Right atrium auricular region (tissue), 2 donors: ENCODE measurements around the gene COMMD6. TPM values are rescaled to one million over a fixed set of nuclear protein-coding genes. Genes with fewer than 3 reads are reported as not detected.

Experiments used
- DNase-seq: peaks from one replicate; pipeline ENCODE4 v3.0.0-alpha.2; 2019; ENCODE audit warnings: low spot score
- H3K27ac ChIP-seq, 2 donors: fragments of 200-600 bp; sonication (generic); 1 replicate in 1 of 2; 2 replicates in 1 of 2; pipeline ENCODE4 v1.5.1; 2016 to 2019
- H3K27me3 ChIP-seq, 2 donors: fragments of 200-600 bp; sonication (generic); one replicate each; pipeline versions ENCODE4 v1.5.1 to v1.6.0; 2017 to 2019
- H3K36me3 ChIP-seq: fragments of 200-600 bp; sonication (generic); one replicate; pipeline ENCODE4 v1.5.1; 2016
- H3K4me1 ChIP-seq, 2 donors: fragments of 200-600 bp; sonication (generic); one replicate each; pipeline versions ENCODE4 v1.5.1 to v1.6.0; 2017 to 2019
- H3K4me3 ChIP-seq, 2 donors: fragments of 200-600 bp; sonication (generic); 1 replicate in 1 of 2; 2 replicates in 1 of 2; pipeline ENCODE4 v1.5.1; 2017 to 2019; ENCODE audit warnings: mild to moderate bottlenecking in 1 of 2, moderate library complexity in 1 of 2
- H3K9me3 ChIP-seq, 2 donors: fragments of 200-600 bp; sonication (generic); one replicate each; pipeline ENCODE4 v1.5.1; 2019
- total RNA-seq, 2 donors: library from RNA; depleted of rRNA; stranded (reverse); fragments of >200 nt; gene quantifications; one replicate each; pipeline ENCODE4 v1.1.0, GENCODE V29; 2016
- TF ChIP-seq, protein P1 (sequence below), 2 donors: fragments of 200-600 bp; sonication (generic); IDR thresholded peaks; one replicate each; pipeline ENCODE4 v1.5.1; 2019; ENCODE audit warnings: antibody characterized with exemption in 2 of 2

Gene COMMD6
- total RNA-seq, 2 donors from 2014 or later, result 48.1 to 89.4 TPM

- Histone ChIP-seq H3K27me3 (no peaks in the 10 kb centered on the region), H3K9me3 (no peaks in the 10 kb centered on the region), H3K36me3 (peaks cover 34% of the 10 kb centered on the region), H3K27ac (no peak overlapping the region), H3K4me3 (no peak overlapping the region), H3K4me1 (no peaks in the 10 kb centered on the region)
- no peak for DNase-seq
- TF ChIP-seq, protein P1, sequence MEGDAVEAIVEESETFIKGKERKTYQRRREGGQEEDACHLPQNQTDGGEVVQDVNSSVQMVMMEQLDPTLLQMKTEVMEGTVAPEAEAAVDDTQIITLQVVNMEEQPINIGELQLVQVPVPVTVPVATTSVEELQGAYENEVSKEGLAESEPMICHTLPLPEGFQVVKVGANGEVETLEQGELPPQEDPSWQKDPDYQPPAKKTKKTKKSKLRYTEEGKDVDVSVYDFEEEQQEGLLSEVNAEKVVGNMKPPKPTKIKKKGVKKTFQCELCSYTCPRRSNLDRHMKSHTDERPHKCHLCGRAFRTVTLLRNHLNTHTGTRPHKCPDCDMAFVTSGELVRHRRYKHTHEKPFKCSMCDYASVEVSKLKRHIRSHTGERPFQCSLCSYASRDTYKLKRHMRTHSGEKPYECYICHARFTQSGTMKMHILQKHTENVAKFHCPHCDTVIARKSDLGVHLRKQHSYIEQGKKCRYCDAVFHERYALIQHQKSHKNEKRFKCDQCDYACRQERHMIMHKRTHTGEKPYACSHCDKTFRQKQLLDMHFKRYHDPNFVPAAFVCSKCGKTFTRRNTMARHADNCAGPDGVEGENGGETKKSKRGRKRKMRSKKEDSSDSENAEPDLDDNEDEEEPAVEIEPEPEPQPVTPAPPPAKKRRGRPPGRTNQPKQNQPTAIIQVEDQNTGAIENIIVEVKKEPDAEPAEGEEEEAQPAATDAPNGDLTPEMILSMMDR (IDR thresholded peaks at IDR 0.05), result no peak
Observed at GRCh38 chr13:75569576-75569975, 31.9 kb upstream of the COMMD6 start.

DNA sequence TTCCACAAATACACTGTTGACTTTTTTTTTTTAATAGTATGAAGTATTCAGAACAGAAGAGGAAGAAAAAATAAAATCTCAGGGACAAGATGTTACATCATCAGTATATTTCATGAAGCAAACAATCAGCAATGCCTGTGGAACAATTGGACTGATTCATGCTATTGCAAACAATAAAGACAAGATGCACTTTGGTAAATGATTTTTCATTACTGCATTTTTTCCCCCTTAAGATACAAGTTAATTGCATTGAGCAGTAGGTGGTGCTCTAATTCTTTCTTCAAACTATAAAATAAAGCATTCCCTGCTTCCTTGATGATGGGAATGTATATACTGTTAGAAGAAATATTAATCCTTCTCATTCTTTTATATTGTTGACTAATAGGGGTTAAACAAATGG is 29.0 kb upstream of the COMMD6 start:
- Histone ChIP-seq H3K27ac (no peak overlapping the region), H3K9me3 (no peaks in the 10 kb centered on the region), H3K4me3 (no peak overlapping the region), H3K4me1 (no peaks in the 10 kb centered on the region), H3K36me3 (peaks cover 18% of the 10 kb centered on the region), H3K27me3 (no peaks in the 10 kb centered on the region)
- DNase-seq, result no peak
- TF ChIP-seq, protein P1 (IDR thresholded peaks at IDR 0.05), result peak in 1 of 2 donors; percentile 38

DNA sequence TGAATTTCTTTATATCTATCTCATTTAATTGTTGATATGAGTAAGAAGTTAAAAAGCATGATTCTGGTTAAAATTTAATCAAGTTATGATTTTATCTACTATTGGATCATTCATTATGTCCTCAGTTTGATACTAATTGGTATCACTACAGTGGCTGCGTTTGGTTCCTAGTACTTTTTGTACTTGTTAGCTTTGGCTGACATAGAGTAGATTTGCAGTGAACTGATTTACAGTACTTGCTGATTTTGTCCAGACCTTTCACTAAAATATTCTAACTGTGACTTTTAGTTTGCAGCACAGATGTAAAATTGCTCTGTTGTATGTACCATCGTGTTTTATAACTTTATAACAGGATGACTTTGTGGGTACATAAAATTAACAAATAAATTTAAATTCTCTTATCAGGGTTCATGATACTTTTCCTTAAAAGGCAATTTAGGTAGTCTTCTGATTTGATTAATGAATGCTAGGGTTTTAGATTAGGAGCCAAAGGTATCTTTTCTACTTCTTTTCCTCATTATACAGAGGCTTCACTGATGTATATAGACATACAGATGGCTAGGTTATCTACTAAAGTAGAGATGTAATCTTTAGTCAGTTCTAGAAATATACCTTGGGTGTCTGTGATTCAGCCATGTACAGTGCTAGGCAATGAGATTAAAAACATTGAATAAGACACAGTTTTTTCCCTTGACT is 20.7 kb upstream of the COMMD6 start:
- Histone ChIP-seq H3K9me3 (no peaks in the 10 kb centered on the region), H3K27ac (no peak overlapping the region), H3K27me3 (no peaks in the 10 kb centered on the region), H3K4me1 (peaks cover 0 to 3% of the 10 kb centered on the region in 2 donors), H3K36me3 (no peaks in the 10 kb centered on the region), H3K4me3 (no peak overlapping the region)
- no peak for DNase-seq
- TF ChIP-seq, protein P1 (IDR thresholded peaks at IDR 0.05), result no peak

DNA sequence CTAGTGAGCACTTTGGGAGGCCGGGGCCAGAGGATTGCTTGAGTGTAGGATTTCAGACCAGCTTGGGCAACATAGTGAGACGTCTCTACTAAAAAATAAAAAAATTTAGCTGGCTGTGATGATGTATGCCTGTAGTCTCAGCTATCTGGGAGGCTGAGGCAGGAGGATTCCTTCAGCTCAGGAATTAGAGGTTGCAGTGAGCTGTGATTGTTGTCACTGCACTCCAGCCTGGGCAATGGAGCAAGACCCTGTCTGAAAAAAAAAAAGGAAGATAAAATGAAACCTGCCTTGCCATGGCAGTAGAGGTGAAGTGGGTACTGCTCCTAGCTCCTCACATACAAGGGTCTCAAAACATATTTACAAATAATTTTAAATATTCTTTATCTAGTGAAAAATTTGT is 19.3 kb upstream of the COMMD6 start:
- Histone ChIP-seq H3K27me3 (no peaks in the 10 kb centered on the region), H3K4me3 (no peak overlapping the region), H3K9me3 (no peaks in the 10 kb centered on the region), H3K27ac (no peak overlapping the region), H3K36me3 (no peaks in the 10 kb centered on the region), H3K4me1 (peaks cover 0 to 3% of the 10 kb centered on the region in 2 donors)
- DNase-seq, result no peak
- TF ChIP-seq, protein P1 (IDR thresholded peaks at IDR 0.05), result no peak

- H3K4me3 ChIP-seq, result no peak overlapping the region
- no peaks in the 10 kb centered on the region for H3K9me3 ChIP-seq
- no peaks in the 10 kb centered on the region for H3K27me3 ChIP-seq
- peaks cover 0 to 5% of the 10 kb centered on the region in 2 donors for H3K4me1 ChIP-seq
- no peaks in the 10 kb centered on the region for H3K36me3 ChIP-seq
- no peak for DNase-seq
- TF ChIP-seq, protein P1 (IDR thresholded peaks at IDR 0.05), result no peak
- no peak overlapping the region for H3K27ac ChIP-seq
Observed at GRCh38 chr13:75555836-75556235, 18.2 kb upstream of the COMMD6 start.

DNA sequence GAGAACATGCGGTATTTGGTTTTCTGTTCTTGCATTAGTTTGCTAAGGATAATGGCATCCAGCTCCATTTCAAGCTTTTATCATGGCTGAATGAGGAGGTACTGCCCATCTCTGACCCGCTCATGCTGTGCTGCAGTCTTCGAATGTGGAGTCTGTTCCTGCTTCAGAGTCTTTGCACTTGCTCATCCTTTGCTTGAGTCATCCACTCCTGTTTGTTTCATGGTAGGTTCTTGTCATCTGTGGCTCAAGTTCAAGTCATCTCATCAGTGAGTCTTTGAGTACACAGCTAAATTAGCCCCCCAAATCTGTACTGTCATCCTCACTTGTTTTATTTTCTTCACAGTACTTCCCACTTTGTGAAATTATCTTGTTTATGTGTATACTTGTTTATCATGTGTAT is 17.3 kb upstream of the COMMD6 start:
- Histone ChIP-seq H3K36me3 (no peaks in the 10 kb centered on the region), H3K4me1 (peaks cover 0 to 13% of the 10 kb centered on the region in 2 donors), H3K27me3 (no peaks in the 10 kb centered on the region), H3K27ac (no peak overlapping the region), H3K9me3 (no peaks in the 10 kb centered on the region), H3K4me3 (no peak overlapping the region)
- no peak for DNase-seq
- TF ChIP-seq, protein P1 (IDR thresholded peaks at IDR 0.05), result no peak
